ENCODE data around the gene CENATAC. TPM values are rescaled to one million over a fixed set of nuclear protein-coding genes. Genes with fewer than 3 reads are reported as not detected.
A peak's percentile ranks its signal among the peaks of the same experiment; 100 is the strongest.
"Not testable (repeated sequence)": the region's sequence is repeated elsewhere in the genome, so short reads cannot be mapped to it uniquely, and the experiment has no call there.

CENATAC gene
- polyA plus RNA-seq, 4 donors, result 14.9 to 41.6 (median 21.0) TPM

GRCh38 chr11:119025978-119026766 lies 28.2 kb downstream of the CENATAC start:
- DNase-seq (ENCODE audit: low read depth in 4 of 4, low spot score in 3 of 4), result no peak

GRCh38 chr11:119026970-119027369 lies 29.0 kb downstream of the CENATAC start:
- no peak for DNase-seq (ENCODE audit: low read depth in 4 of 4, low spot score in 3 of 4)

GRCh38 chr11:119027561-119028345 lies 29.8 kb downstream of the CENATAC start:
- DNase-seq (ENCODE audit: low read depth in 4 of 4, low spot score in 3 of 4), result no peak

- no peak for DNase-seq (ENCODE audit: low read depth in 4 of 4, low spot score in 3 of 4)
Measured at GRCh38 chr11:119028346-119029068, 30.6 kb downstream of the CENATAC start.

GRCh38 chr11:119029069-119029339 lies 31.1 kb downstream of the CENATAC start:
- no peak for DNase-seq (ENCODE audit: low read depth in 4 of 4, low spot score in 3 of 4)

GRCh38 chr11:119029340-119030028 lies 31.5 kb downstream of the CENATAC start:
- peak in 1 of 4 donors; percentile 62 for DNase-seq (ENCODE audit: low read depth in 4 of 4, low spot score in 3 of 4)

- DNase-seq (ENCODE audit: low read depth in 4 of 4, low spot score in 3 of 4), result no peak
Measured at GRCh38 chr11:119030029-119030328, 32.0 kb downstream of the CENATAC start.

GRCh38 chr11:119030329-119031047 lies 32.5 kb downstream of the CENATAC start, which contains the start of gene SLC37A4:
TSS of gene SLC37A4 (minus strand) at chr11:119030877.
- peak; percentile 84 to 94 (median 88) for DNase-seq (ENCODE audit: low read depth in 4 of 4, low spot score in 3 of 4)

GRCh38 chr11:119031912-119032280 lies 34.0 kb downstream of the CENATAC start:
- no peak for DNase-seq (ENCODE audit: low read depth in 4 of 4, low spot score in 3 of 4)

GRCh38 chr11:119033421-119033820 lies 35.5 kb downstream of the CENATAC start:
- not testable (repeated sequence) for DNase-seq (ENCODE audit: low read depth in 4 of 4, low spot score in 3 of 4)

GRCh38 chr11:119034813-119035212 lies 36.9 kb downstream of the CENATAC start:
- DNase-seq (ENCODE audit: low read depth in 4 of 4, low spot score in 3 of 4), result no peak

GRCh38 chr11:119038884-119039283 lies 40.9 kb downstream of the CENATAC start:
- no peak for DNase-seq (ENCODE audit: low read depth in 4 of 4, low spot score in 3 of 4)

- not testable (repeated sequence) for DNase-seq (ENCODE audit: low read depth in 4 of 4, low spot score in 3 of 4)
Measured at GRCh38 chr11:119039471-119039870, 41.5 kb downstream of the CENATAC start.

- no peak for DNase-seq (ENCODE audit: low read depth in 4 of 4, low spot score in 3 of 4)
Measured at GRCh38 chr11:119041821-119042514, 44.0 kb downstream of the CENATAC start.

GRCh38 chr11:119042927-119043326 lies 45.0 kb downstream of the CENATAC start:
- no peak for DNase-seq (ENCODE audit: low read depth in 4 of 4, low spot score in 3 of 4)

GRCh38 chr11:119044708-119045107 lies 46.8 kb downstream of the CENATAC start:
- no peak for DNase-seq (ENCODE audit: low read depth in 4 of 4, low spot score in 3 of 4)

- DNase-seq (ENCODE audit: low read depth in 4 of 4, low spot score in 3 of 4), result no peak
Measured at GRCh38 chr11:119046489-119046888, 48.6 kb downstream of the CENATAC start.

- no peak for DNase-seq (ENCODE audit: low read depth in 4 of 4, low spot score in 3 of 4)
Measured at GRCh38 chr11:119047205-119047604, 49.3 kb downstream of the CENATAC start.

GRCh38 chr11:119048644-119049043 lies 50.7 kb downstream of the CENATAC start:
- no peak for DNase-seq (ENCODE audit: low read depth in 4 of 4, low spot score in 3 of 4)

GRCh38 chr11:119049081-119049480 lies 51.1 kb downstream of the CENATAC start:
- no peak for DNase-seq (ENCODE audit: low read depth in 4 of 4, low spot score in 3 of 4)
